Common myeloid progenitor, CD34-positive (primary cell): Measurements from ENCODE around the gene WFS1.

Experiments used
- CTCF ChIA-PET: fragments of 350-600 bp; sonication (Branson Sonifier 250); formaldehyde crosslinking; loops from one replicate; lab custom pipeline; 2021; ENCODE audit warnings: antibody characterized with exemption; lab: Charles Lee
- POLR2A ChIA-PET: fragments of 350-600 bp; sonication (Branson Sonifier 250); formaldehyde crosslinking; loops from one replicate; lab custom pipeline; 2021; ENCODE audit warnings: antibody characterized with exemption; lab: Charles Lee
- DNase-seq, 3 donors: peaks; one replicate each; pipeline versions ENCODE4 v3.0.0 to v3.0.0-alpha.2; 2013
- H3K27ac ChIP-seq, 2 experiments: 1 replicate in 1 of 2; 2 replicates in 1 of 2; pipeline ENCODE4 v1.7.0; 2013; ENCODE audit warnings: inconsistent platforms in 2 of 2, low read length in 2 of 2, mild to moderate bottlenecking in 2 of 2, low read depth in 1 of 2, moderate library complexity in 1 of 2; ENCODE audit not compliant: severe bottlenecking in 2 of 2, insufficient read depth in 1 of 2, poor library complexity in 1 of 2
- H3K27me3 ChIP-seq, 5 experiments: replicated peaks in 2 of 5; 1 replicate in 3 of 5; 2 replicates in 2 of 5; pipeline versions ENCODE4 v1.6.1 to v1.7.0; 2013; ENCODE audit warnings: low read length in 4 of 5, mild to moderate bottlenecking in 2 of 5, moderate library complexity in 2 of 5, inconsistent platforms in 1 of 5; ENCODE audit not compliant: insufficient read depth in 5 of 5, control insufficient read depth in 4 of 5
- H3K36me3 ChIP-seq, 4 experiments: 1 replicate in 2 of 4; 2 replicates in 2 of 4; pipeline versions ENCODE4 v1.6.1 to v1.7.0; 2013; ENCODE audit warnings: low read length in 3 of 4, control low read depth in 1 of 4, mild to moderate bottlenecking in 1 of 4; ENCODE audit not compliant: control insufficient read depth in 4 of 4, insufficient read depth in 4 of 4
- H3K4me1 ChIP-seq, 4 experiments: 1 replicate in 3 of 4; 2 replicates in 1 of 4; pipeline versions ENCODE4 v1.6.1 to v1.7.1; 2013; ENCODE audit warnings: low read length in 3 of 4, mild to moderate bottlenecking in 3 of 4, control low read depth in 1 of 4, inconsistent platforms in 1 of 4, moderate library complexity in 1 of 4; ENCODE audit not compliant: control insufficient read depth in 4 of 4, insufficient read depth in 4 of 4; ENCODE audit errors: control extremely low read depth in 1 of 4
- H3K4me3 ChIP-seq, 7 experiments: 1 replicate in 4 of 7; 2 replicates in 3 of 7; pipeline versions ENCODE4 v1.5.1 to v1.7.0; 2013; ENCODE audit warnings: mild to moderate bottlenecking in 7 of 7, low read length in 6 of 7, moderate library complexity in 6 of 7, inconsistent platforms in 2 of 7, low read depth in 2 of 7, control low read depth in 1 of 7; ENCODE audit not compliant: insufficient read depth in 4 of 7, control insufficient read depth in 1 of 7; ENCODE audit errors: extremely low read depth in 1 of 7
- H3K9me3 ChIP-seq, 5 experiments: 1 replicate in 4 of 5; 2 replicates in 1 of 5; pipeline versions ENCODE4 v1.6.1 to v1.7.1; 2013; ENCODE audit warnings: low read length in 4 of 5, mild to moderate bottlenecking in 2 of 5, inconsistent platforms in 1 of 5, low read depth in 1 of 5, moderate library complexity in 1 of 5; ENCODE audit not compliant: control insufficient read depth in 4 of 5, insufficient read depth in 2 of 5; ENCODE audit errors: control extremely low read depth in 1 of 5
- WGBS: methylation state at CpG from one replicate; pipeline ENCODE4 v1.1.5; 2013; ENCODE audit not compliant: insufficient coverage; 5-methylcytosine and 5-hydroxymethylcytosine counted together

WFS1 gene

GRCh38 chr4:6225469-6225868, 44.2 kb upstream of the WFS1 start:
- CTCF ChIA-PET: interaction anchor here (1.2 to 1.3 kb wide), 2 partner anchors 8 to 106 kb away, joined by 3 read pairs; no protein-coding TSS in a partner anchor
- WGBS: 48% methylated on average over 7 of the region's 7 CpGs
- Histone ChIP-seq H3K27me3 (peaks cover 12 to 55% (median 25%) of the 10 kb centered on the region in 5 experiments), H3K4me1 (peaks cover 0 to 5% (median 0%) of the 10 kb centered on the region in 4 experiments), H3K27ac (no peak overlapping the region), H3K4me3 (no peak overlapping the region), H3K9me3 (peaks cover 1 to 12% (median 10%) of the 10 kb centered on the region in 5 experiments), H3K36me3 (no peaks in the 10 kb centered on the region)
- POLR2A ChIA-PET: interaction anchor here (0.6 to 1.1 kb wide), 2 partner anchors 65 to 102 kb away, joined by 3 to 4 read pairs; no protein-coding TSS in a partner anchor
- peak; percentile 27 to 53 (median 45) for DNase-seq

- ChIA-PET POLR2A (interaction anchor here (1.1 kb wide), 1 partner anchor 101 kb away, joined by 4 read pairs; no protein-coding TSS in a partner anchor), CTCF (interaction anchor here (1.2 kb wide), 1 partner anchor 9 kb away, joined by 3 read pairs; no protein-coding TSS in a partner anchor)
- WGBS: 97% methylated on average over 5 of the region's 7 CpGs
- Histone ChIP-seq H3K4me3 (no peak overlapping the region), H3K9me3 (peaks cover 1 to 12% (median 10%) of the 10 kb centered on the region in 5 experiments), H3K36me3 (no peaks in the 10 kb centered on the region), H3K27ac (no peak overlapping the region), H3K4me1 (peaks cover 0 to 5% (median 0%) of the 10 kb centered on the region in 4 experiments), H3K27me3 (peaks cover 7 to 45% (median 17%) of the 10 kb centered on the region in 5 experiments)
- DNase-seq: no peak
These were observed 43.1 kb upstream of the WFS1 start for GRCh38 chr4:6226506-6226905.

- CTCF ChIA-PET: no interaction called here
- H3K9me3 ChIP-seq: peaks cover 1 to 6% (median 3%) of the 10 kb centered on the region in 5 experiments
These were observed 42.1 kb upstream of the WFS1 start for GRCh38 chr4:6227412-6228157.

GRCh38 chr4:6228158-6229067, 41.2 kb upstream of the WFS1 start:
- Histone ChIP-seq H3K27ac (no peak overlapping the region), H3K9me3 (no peaks in the 10 kb centered on the region), H3K4me1 (no peaks in the 10 kb centered on the region), H3K27me3 (peaks cover 0 to 27% (median 2%) of the 10 kb centered on the region in 5 experiments), H3K4me3 (no peak overlapping the region), H3K36me3 (no peaks in the 10 kb centered on the region)
- CTCF ChIA-PET: no interaction called here
- POLR2A ChIA-PET: no interaction called here
- WGBS: 83% methylated on average over 12 of the region's 16 CpGs
- DNase-seq: no peak

More at GRCh38 chr4:6227412-6228157, 42.1 kb upstream of the WFS1 start:
- POLR2A ChIA-PET: no interaction called here
- Histone ChIP-seq H3K4me3 (no peak overlapping the region), H3K36me3 (no peaks in the 10 kb centered on the region), H3K27ac (no peak overlapping the region), H3K27me3 (peaks cover 4 to 35% (median 9%) of the 10 kb centered on the region in 5 experiments), H3K4me1 (no peaks in the 10 kb centered on the region)
- 93% methylated on average over 11 of the region's 12 CpGs for WGBS
- no peak for DNase-seq

- DNase-seq: no peak
- Histone ChIP-seq H3K4me1 (no peaks in the 10 kb centered on the region), H3K4me3 (no peak overlapping the region), H3K36me3 (no peaks in the 10 kb centered on the region), H3K9me3 (no peaks in the 10 kb centered on the region), H3K27me3 (peaks cover 0 to 20% (median 0%) of the 10 kb centered on the region in 5 experiments), H3K27ac (no peak overlapping the region)
- POLR2A ChIA-PET: no interaction called here
- CTCF ChIA-PET: no interaction called here
- WGBS: 85% methylated on average over 6 of the region's 7 CpGs
These were observed 40.6 kb upstream of the WFS1 start for GRCh38 chr4:6229095-6229494.

GRCh38 chr4:6229671-6230501, 39.8 kb upstream of the WFS1 start:
- POLR2A ChIA-PET: no interaction called here
- H3K4me3 ChIP-seq: no peak overlapping the region
- H3K27me3 ChIP-seq: peaks cover 0 to 14% (median 0%) of the 10 kb centered on the region in 5 experiments
- no peaks in the 10 kb centered on the region for H3K4me1 ChIP-seq
- CTCF ChIA-PET: interaction anchor here (1.8 kb wide), 1 partner anchor 25 kb away, joined by 4 read pairs; no protein-coding TSS in a partner anchor
- no peak overlapping the region for H3K27ac ChIP-seq
- H3K36me3 ChIP-seq: no peaks in the 10 kb centered on the region
- H3K9me3 ChIP-seq: no peaks in the 10 kb centered on the region
- WGBS: 96% methylated on average over 14 of the region's 18 CpGs
- DNase-seq: no peak
